ENCODE data around the gene TRIAP1.
"Not testable (repeated sequence)": the region's sequence is repeated elsewhere in the genome, so short reads cannot be mapped to it uniquely, and the experiment has no call there.

TRIAP1 gene

GRCh38 chr12:120445911-120446843, at the start of gene TRIAP1, which contains the start of gene GATC:
Gene TRIAP1 (minus strand): TSS chr12:120446384. CDS start chr12:120446372, 12 bp downstream.
Gene GATC (plus strand): TSS chr12:120446444. CDS start chr12:120446481, 37 bp downstream.
- no peak for FAIRE-seq

- FAIRE-seq: no peak
These were observed 49.1 kb upstream of the TRIAP1 start for GRCh38 chr12:120495186-120495730.

DNA sequence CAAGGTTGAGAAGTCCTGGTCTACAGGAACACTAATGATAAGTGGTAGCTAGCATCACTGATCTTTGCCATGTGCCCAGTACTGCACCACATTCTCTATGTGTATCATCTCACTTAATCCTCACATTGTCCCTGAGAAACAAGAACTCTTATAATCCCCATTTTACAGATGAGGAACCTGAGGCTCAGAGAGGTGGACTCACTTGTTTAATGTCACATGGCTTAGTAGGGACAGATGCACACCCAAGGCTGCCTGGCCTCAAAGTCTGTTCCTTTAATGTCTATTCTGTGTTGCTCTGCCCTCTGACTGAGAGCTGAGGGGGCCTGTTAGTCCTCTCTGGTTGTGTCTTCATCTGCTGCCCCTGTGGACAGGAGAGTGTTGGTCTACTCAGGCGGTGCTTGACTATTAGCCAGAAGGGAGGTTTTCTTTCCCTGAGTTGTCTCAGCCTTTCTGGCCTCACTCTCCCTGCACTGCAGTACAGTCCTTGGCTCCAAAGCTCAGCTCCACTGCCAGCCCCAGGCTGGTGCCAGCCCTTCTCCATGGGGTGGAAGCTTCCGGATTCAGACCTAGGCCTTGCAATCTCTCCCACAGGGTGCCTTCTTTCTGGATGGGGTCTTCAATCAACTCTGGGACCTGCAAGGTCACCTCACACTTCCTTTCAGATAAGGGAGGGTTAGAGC, 44.8 kb upstream of the TRIAP1 start:
- FAIRE-seq: no peak

GRCh38 chr12:120490325-120490724, 44.1 kb upstream of the TRIAP1 start:
- no peak for FAIRE-seq

DNA sequence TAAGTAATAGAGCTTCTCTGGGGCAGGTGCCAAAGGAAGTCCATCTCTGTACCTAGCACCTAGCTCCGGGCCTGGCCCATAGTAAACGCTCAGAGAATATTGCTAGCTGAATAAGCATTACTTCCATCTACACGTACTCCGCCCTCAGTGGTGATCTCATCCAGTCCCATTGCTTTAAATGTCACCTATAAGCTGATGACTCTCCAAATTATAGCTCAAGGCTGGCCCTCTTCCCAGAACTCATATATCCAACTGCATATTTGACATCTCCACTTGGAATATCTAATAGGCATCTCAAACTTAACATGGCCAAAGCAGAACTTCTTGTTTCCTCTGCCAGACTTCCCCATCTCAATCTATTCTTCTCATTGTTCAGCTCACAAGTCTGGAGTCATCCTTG, 42.8 kb upstream of the TRIAP1 start:
- FAIRE-seq: no peak

DNA sequence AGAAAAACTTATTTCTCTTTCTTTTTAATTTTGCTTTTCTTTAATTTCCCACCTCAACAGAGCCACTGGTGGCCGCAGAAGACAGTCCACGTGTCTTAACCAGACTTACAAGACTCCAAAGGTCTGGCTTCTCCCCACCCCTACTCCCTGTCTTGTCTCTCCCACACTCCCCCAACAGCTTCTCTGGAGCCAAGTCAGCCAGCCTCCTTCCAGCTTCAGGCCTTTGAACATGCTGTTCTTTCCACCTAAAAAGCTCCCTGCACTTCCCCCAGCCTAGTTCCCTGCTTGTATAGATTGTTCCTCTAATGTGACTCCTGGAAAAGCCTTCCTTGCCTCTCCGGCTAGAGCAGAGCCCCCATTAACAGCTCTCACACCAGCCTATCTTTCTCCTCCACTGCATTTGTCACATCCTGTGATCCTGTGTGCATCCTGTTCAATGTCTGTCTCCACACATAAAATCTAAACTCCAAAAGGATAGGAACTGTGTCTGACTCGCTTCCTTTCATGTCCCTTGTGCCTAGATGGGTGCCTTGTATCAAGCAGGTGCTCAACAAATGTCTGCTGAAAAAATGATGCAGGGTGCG, 42.0 kb upstream of the TRIAP1 start:
- no peak for FAIRE-seq

GRCh38 chr12:120487552-120487951, 41.4 kb upstream of the TRIAP1 start:
- not testable (repeated sequence) for FAIRE-seq

GRCh38 chr12:120485961-120486881, 40.0 kb upstream of the TRIAP1 start:
- FAIRE-seq: no peak

DNA sequence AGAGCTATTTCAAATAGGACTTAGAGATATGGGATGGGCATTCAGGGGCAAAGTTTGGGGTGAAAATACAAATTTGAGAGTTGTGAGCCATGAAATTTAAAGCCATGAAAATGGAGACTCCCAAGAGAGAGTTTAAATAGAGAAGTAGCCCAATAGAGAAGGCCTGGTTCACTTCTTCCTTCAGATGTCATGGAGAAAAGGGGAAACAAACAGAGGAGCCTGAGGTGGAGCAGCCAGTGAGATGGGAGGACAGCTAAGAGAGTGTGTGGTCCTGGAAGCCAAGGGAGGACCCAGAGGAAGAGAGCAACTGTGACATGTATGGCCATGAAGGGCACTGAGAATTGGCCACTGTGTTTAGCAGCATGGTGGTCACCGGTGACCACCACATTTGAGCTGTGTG, 37.4 kb upstream of the TRIAP1 start:
- FAIRE-seq: no peak

DNA sequence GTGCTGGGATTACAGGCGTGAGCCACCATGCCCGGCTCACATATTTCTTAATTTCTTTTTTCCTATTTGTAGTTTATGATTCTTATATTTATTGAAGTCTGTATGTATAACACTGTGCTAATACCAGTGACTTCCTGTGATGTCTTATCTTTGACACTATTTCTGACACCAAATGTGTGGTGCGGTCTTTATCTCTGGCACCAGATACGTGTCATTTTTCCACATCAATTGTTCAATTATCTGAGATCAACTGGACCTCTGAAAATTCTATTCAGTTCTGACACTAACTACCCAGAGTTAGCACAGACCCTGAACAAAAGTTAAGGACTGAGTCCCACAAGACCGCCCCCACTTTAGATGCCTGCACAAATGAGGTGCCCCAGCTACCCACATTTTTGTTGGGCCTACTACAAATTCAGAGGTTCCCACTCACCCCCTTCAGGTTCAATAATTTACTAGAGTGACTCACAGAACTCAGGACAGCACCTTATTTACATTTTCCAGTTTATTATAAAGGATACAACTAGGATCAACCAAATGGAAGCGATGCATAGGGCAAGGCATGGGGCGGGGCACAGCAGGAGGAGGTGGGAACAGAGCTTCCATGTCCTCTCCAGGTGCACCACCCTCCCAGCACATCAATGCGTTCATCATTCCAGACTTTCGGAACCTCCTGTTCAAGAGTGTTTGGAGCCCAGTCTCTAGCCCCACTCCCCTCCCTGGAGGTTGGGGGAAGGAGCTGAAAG, 35.0 kb upstream of the TRIAP1 start:
- no peak for FAIRE-seq

GRCh38 chr12:120480211-120480610, 34.0 kb upstream of the TRIAP1 start:
- no peak for FAIRE-seq

GRCh38 chr12:120479458-120479857, 33.3 kb upstream of the TRIAP1 start:
- FAIRE-seq: no peak

GRCh38 chr12:120475643-120476042, 29.5 kb upstream of the TRIAP1 start:
- no peak for FAIRE-seq

DNA sequence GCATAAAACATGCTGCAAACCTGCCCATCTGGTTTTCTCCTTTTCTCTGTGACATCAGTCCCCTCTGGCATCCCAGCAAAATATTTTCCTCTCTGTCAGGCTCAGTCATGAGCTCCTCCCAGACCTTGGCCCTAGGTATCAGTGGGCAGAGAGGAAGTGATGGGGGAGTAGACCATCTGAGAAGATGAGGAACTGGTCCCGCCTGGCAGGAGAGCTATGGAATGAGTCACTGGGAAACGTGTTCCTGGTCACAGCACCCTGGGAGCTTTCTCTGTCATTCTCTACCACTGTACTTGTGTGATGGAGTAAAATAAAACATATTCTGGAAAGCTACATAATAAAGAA, 28.4 kb upstream of the TRIAP1 start:
- no peak for FAIRE-seq

DNA sequence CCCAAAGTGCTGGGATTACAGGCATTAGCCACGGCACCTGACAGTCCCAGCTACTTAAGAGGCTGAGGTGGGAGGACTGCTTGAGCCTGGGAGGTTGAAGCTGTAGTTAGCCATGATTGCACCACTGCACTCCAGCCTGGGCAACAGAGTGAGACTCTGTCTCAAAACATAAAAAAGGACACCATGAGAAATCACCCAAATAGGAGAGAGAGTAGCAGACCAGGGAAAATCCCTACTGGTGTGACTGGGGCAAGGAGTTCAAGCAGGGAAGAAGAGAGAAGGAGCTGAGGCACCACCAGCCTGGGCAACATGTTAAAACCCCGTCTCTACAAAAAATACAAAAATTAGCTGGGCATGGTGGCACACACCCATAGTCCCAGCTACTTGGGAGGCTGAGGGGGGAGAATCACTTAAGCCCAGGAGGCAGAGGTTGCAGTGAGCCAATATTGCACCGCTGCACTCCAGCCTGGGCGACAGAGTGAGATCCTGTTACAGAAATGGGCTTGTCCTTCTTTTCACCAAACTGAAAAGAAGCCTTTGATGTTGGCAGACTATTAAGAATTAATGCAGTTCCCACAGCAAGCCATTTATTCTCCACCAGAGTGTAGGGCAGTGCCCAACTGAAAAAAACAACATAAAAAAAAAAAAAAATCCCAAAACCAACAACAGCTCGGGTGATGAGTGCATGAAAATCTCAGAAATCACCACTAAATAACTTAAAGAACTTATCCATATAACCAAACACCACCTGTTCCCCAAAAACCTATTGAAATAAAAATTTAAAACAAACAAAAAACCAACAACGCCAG, 27.8 kb upstream of the TRIAP1 start:
- FAIRE-seq: no peak

GRCh38 chr12:120472521-120472920, 26.3 kb upstream of the TRIAP1 start:
- no peak for FAIRE-seq

DNA sequence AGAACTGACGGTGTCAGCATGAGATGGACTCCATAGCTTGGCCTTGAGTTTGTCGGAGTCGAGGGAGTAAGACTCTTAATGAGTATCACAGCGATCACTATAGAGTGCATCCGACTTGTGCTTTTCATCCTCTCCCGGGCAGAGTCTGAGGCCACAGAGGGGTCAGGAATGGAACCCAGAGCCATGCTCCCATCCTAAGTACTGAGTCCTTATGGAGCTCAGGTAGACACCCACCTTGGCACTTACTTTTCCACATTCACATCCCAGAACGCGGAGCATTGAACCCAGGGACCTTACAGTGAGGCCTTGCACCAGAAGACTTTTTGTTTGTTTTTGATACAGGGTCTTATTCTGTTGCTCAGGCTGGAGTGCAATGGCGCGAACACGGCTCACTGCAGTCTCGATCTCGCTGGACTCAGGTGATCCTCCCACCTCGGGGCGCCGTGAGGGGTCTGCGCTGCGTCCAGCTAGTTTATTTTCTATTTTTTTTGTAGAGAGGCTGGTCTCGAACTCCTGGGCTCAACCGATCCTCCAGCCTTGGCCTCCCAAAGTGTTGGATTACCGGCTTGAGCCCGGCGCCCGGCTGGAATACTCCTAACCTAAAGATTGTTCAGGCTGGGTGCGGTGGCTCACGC, 24.1 kb upstream of the TRIAP1 start:
- no peak for FAIRE-seq

DNA sequence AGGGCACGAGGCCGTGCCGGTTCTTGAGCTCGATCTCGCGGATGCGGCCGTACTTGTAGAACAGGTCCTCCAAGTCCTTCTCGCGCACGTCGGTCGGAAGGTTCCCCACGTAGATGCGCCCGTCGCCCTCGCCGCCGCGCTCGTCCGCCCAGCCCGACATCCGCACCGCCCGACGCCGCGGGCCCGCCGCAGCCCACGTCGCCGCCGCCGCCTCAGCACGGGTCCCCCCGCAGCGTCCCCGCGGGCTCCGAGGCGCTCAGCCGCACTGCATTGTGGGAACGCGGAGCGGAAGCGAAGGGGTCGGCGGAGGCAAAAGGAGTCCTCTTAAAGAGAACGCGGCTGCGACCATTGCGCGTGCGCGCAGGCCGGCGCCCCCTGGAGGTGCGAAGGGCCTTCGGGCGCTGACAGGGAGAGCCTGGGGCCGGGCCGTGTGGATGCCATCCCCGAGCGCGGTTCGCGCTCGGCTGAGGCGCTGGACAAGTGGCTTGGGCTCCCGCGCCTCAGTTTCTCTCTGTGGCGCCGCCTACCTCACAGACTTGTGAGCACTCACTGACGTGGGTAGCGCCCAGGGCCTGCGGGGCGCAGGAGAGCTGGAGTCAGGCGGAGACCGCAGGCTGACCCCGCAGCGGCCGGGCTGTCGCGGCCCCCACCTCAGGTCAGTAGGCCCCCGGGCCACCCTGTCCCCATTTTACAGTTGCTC, 23.4 kb upstream of the TRIAP1 start, which contains the start of gene SRSF9:
SRSF9 (minus strand) TSS at position 299 of the 700 bp plus-strand sequence; CDS start at position 160, 139 bp downstream.
- FAIRE-seq: no peak

DNA sequence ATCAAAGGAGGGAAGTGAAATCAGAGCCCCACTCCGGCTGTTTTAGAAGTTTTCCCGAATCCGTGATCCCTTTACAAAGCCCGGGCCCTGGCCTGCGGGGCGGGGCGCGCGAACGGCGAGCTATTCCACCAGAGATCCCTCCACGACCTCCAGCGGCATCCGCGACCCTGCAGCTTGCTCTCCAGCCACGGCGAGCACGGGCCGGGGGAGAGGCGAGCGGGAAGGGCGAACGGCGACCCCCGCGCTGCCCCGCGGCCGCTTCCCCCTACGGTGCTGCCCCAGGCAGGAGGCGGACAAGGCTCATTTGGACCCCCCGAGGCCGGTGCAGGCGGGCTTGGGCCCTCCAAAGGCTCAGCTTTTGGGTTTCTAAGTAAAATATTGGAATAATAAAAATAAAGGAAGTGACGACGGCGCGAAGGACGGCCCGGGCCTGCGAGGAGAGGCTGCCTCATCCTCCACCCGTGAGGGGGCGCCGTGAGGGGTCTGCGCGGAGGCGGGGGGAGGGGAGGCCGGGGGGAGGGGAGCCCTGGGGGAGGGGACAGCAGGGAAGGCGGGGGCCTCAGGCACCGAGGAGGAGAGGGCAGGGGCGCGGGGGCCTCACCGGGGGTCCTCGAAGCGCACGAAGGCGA, 22.8 kb upstream of the TRIAP1 start:
- FAIRE-seq: no peak

All from endometrium (tissue), 2 donors.